ENCODE measurements around the gene NXN.

DNA sequence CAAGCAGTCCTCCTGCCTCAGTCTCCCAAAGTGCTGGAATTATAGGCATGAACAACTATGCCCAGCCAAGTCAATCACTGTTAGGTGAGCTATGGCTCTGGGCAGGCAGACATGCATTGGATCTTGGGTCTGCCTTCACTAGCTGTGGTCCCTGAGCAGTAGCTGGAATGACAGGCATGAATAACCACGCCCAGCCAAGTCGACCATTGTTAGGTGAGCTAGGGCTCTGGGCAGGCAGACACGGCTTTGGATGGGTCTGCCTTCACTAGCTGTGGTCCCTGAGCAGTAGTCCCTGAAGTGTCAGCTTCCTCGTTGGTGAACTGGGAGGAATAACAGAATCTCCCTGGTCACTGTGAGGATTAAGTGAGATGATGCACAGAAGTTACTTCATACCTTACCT lies 191.0 kb downstream of the NXN start:
- TF ChIP-seq GABPA (IDR thresholded peaks at IDR 0.05; ENCODE audit: low read depth) (no peak), EP300 (IDR thresholded peaks at IDR 0.05; ENCODE audit: borderline replicate concordance in 1 of 2, low read depth in 1 of 2, low read length in 1 of 2) (no peak), NFIC (IDR thresholded peaks at IDR 0.05; ENCODE audit: borderline replicate concordance) (no peak), POLR2AphosphoS5 (IDR thresholded peaks at IDR 0.05; ENCODE audit: low read depth, low read length) (no peak), RAD21 (IDR thresholded peaks at IDR 0.05; ENCODE audit: low read length) (no peak), SMC3 (IDR thresholded peaks at IDR 0.05; ENCODE audit: low read depth, low read length) (no peak), TAF1 (IDR thresholded peaks at IDR 0.05; ENCODE audit: borderline replicate concordance, low read depth, low read length) (no peak), FOXM1 (IDR thresholded peaks at IDR 0.05; ENCODE audit: low read depth) (no peak), RCOR1 (IDR thresholded peaks at IDR 0.05; ENCODE audit: low read length) (no peak), TCF12 (IDR thresholded peaks at IDR 0.05) (no peak)
- TF ChIP-seq, protein P1, sequence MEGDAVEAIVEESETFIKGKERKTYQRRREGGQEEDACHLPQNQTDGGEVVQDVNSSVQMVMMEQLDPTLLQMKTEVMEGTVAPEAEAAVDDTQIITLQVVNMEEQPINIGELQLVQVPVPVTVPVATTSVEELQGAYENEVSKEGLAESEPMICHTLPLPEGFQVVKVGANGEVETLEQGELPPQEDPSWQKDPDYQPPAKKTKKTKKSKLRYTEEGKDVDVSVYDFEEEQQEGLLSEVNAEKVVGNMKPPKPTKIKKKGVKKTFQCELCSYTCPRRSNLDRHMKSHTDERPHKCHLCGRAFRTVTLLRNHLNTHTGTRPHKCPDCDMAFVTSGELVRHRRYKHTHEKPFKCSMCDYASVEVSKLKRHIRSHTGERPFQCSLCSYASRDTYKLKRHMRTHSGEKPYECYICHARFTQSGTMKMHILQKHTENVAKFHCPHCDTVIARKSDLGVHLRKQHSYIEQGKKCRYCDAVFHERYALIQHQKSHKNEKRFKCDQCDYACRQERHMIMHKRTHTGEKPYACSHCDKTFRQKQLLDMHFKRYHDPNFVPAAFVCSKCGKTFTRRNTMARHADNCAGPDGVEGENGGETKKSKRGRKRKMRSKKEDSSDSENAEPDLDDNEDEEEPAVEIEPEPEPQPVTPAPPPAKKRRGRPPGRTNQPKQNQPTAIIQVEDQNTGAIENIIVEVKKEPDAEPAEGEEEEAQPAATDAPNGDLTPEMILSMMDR (IDR thresholded peaks at IDR 0.05), result no peak
- TF ChIP-seq, protein P2, sequence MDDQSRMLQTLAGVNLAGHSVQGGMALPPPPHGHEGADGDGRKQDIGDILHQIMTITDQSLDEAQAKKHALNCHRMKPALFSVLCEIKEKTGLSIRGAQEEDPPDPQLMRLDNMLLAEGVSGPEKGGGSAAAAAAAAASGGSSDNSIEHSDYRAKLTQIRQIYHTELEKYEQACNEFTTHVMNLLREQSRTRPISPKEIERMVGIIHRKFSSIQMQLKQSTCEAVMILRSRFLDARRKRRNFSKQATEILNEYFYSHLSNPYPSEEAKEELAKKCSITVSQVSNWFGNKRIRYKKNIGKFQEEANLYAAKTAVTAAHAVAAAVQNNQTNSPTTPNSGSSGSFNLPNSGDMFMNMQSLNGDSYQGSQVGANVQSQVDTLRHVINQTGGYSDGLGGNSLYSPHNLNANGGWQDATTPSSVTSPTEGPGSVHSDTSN (IDR thresholded peaks at IDR 0.05), result no peak
- TF ChIP-seq, protein P3, sequence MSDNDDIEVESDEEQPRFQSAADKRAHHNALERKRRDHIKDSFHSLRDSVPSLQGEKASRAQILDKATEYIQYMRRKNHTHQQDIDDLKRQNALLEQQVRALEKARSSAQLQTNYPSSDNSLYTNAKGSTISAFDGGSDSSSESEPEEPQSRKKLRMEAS (IDR thresholded peaks at IDR 0.05; ENCODE audit: low read depth), result no peak
- TF ChIP-seq, protein P4, sequence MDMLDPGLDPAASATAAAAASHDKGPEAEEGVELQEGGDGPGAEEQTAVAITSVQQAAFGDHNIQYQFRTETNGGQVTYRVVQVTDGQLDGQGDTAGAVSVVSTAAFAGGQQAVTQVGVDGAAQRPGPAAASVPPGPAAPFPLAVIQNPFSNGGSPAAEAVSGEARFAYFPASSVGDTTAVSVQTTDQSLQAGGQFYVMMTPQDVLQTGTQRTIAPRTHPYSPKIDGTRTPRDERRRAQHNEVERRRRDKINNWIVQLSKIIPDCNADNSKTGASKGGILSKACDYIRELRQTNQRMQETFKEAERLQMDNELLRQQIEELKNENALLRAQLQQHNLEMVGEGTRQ (IDR thresholded peaks at IDR 0.05; ENCODE audit: borderline replicate concordance, low read depth, low read length), result no peak
